Measurements from ENCODE around the gene PRKG1.

DNA sequence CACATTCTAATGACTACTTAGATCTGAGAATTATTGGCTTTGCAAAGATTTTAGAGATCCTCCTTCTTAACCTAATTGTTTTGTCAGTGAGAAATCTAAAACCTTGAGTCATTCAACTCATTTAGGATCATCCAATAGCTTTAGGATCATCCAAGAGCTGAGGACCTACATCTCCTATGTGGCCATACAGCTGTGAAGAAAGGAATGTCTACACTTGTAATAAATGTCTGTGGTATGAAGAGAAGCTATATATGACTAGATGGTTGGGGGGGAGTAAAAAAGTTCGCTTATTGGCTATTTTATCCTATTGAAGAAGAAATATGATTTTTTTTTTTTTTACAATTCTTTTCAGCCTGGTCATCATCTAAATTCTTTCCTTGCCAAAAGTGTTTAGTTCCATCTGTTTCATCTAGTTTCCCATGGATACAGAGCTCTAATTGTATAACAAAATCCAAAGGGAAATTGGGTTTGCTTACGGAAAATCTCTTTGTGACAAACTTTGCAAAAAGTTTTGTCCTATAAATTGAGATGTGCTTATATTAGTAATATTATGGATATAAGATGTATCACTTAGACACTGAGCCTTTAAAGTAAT is 196.7 kb downstream of the PRKG1 start:
- TF ChIP-seq, protein P1, sequence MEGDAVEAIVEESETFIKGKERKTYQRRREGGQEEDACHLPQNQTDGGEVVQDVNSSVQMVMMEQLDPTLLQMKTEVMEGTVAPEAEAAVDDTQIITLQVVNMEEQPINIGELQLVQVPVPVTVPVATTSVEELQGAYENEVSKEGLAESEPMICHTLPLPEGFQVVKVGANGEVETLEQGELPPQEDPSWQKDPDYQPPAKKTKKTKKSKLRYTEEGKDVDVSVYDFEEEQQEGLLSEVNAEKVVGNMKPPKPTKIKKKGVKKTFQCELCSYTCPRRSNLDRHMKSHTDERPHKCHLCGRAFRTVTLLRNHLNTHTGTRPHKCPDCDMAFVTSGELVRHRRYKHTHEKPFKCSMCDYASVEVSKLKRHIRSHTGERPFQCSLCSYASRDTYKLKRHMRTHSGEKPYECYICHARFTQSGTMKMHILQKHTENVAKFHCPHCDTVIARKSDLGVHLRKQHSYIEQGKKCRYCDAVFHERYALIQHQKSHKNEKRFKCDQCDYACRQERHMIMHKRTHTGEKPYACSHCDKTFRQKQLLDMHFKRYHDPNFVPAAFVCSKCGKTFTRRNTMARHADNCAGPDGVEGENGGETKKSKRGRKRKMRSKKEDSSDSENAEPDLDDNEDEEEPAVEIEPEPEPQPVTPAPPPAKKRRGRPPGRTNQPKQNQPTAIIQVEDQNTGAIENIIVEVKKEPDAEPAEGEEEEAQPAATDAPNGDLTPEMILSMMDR (IDR thresholded peaks at IDR 0.05), result no peak
- no peak for TF ChIP-seq POLR2A (IDR thresholded peaks at IDR 0.05)
